ENCODE measurements around the gene CXCL1. TPM values are rescaled to one million over a fixed set of nuclear protein-coding genes. Genes with fewer than 3 reads are reported as not detected.

CXCL1 gene
- total RNA-seq, 4 donors from 2014 or later, result 0.93 TPM; not detected in 3

- Histone ChIP-seq H3K27ac (no peak overlapping the region), H3K27me3 (no peaks in the 10 kb centered on the region), H3K9me3 (no peaks in the 10 kb centered on the region), H3K4me3 (replicated peaks in 1 of 3) (no peak overlapping the region), H3K36me3 (no peaks in the 10 kb centered on the region), H3K4me1 (peaks cover 7 to 9% of the 10 kb centered on the region in 2 donors)
- intact Hi-C loops (cut with DNase I), result no loop called here
- no peak for DNase-seq
- TF ChIP-seq, protein P1, sequence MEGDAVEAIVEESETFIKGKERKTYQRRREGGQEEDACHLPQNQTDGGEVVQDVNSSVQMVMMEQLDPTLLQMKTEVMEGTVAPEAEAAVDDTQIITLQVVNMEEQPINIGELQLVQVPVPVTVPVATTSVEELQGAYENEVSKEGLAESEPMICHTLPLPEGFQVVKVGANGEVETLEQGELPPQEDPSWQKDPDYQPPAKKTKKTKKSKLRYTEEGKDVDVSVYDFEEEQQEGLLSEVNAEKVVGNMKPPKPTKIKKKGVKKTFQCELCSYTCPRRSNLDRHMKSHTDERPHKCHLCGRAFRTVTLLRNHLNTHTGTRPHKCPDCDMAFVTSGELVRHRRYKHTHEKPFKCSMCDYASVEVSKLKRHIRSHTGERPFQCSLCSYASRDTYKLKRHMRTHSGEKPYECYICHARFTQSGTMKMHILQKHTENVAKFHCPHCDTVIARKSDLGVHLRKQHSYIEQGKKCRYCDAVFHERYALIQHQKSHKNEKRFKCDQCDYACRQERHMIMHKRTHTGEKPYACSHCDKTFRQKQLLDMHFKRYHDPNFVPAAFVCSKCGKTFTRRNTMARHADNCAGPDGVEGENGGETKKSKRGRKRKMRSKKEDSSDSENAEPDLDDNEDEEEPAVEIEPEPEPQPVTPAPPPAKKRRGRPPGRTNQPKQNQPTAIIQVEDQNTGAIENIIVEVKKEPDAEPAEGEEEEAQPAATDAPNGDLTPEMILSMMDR (IDR thresholded peaks at IDR 0.05), result no peak
- no peak for TF ChIP-seq POLR2A (IDR thresholded peaks at IDR 0.05)
Measured at GRCh38 chr4:73856518-73856917, 12.7 kb upstream of the CXCL1 start.

DNA sequence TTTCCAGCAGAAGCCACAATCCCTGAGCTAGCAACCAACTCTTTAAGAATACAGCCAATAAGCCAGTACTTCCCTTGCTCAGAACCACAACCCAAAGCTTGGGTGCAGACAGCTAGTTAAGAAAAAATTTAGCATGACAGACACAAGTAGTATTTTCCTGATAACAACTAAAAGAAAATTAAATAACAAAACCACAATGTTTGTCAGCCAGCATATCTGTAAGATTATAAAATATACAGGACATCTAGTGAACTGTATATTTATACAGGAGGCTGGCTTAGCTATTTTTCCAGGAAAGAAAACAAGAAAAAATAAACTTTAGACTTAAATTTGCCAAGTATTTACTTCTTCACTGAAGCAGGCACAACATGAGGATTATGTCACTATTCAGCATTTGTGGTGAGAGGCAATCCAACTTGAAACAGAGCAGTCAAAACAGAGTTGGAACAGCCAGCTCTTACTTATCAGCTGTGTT is 9.5 kb upstream of the CXCL1 start:
- H3K27ac ChIP-seq, result peak overlapping the region in 1 of 3 donors; percentile 46
- TF ChIP-seq POLR2A (IDR thresholded peaks at IDR 0.05), result no peak
- TF ChIP-seq, protein P1 (IDR thresholded peaks at IDR 0.05), result no peak
- H3K4me3 ChIP-seq (replicated peaks in 1 of 3), result no peak overlapping the region
- intact Hi-C loops (cut with DNase I), result no loop called here
- H3K4me1 ChIP-seq, result peaks cover 7 to 9% of the 10 kb centered on the region in 2 donors
- H3K36me3 ChIP-seq, result no peaks in the 10 kb centered on the region
- H3K9me3 ChIP-seq, result no peaks in the 10 kb centered on the region
- H3K27me3 ChIP-seq, result no peaks in the 10 kb centered on the region
- DNase-seq, result no peak

- H3K27ac ChIP-seq, result no peak overlapping the region
- no peak overlapping the region for H3K4me3 ChIP-seq (replicated peaks in 1 of 3)
- TF ChIP-seq POLR2A (IDR thresholded peaks at IDR 0.05), result no peak
- TF ChIP-seq, protein P1 (IDR thresholded peaks at IDR 0.05), result no peak
Measured at GRCh38 chr4:73860181-73860580, 9.0 kb upstream of the CXCL1 start.

DNA sequence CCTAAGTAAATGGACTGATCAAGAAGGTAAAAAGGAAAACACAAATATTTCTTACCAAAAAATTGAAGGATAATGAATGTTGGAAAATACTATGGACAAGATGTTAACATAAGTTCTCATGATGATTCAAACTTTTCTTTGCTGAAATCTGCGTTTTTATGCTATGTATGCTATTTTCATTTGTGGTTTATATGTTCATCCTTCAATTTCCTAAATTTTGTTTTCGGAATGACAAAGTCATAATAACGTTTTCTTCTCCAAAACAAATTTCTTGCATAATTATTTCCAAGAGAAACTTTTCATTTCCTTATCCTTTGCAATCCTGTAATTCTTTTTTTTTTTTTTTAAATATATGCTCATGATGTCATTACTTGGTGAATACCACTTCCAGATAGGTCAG is 8.3 kb upstream of the CXCL1 start:
- Histone ChIP-seq H3K36me3 (no peaks in the 10 kb centered on the region), H3K4me1 (peaks cover 7 to 9% of the 10 kb centered on the region in 2 donors), H3K27me3 (no peaks in the 10 kb centered on the region), H3K27ac (no peak overlapping the region), H3K9me3 (no peaks in the 10 kb centered on the region), H3K4me3 (replicated peaks in 1 of 3) (no peak overlapping the region)
- DNase-seq, result no peak
- intact Hi-C loops (cut with DNase I), result no loop called here
- WGBS, 2 donors, result 84 to 85% methylated on average over 3 of the region's 3 CpGs
- TF ChIP-seq, protein P1 (IDR thresholded peaks at IDR 0.05), result no peak
- no peak for TF ChIP-seq POLR2A (IDR thresholded peaks at IDR 0.05)

More at GRCh38 chr4:73860181-73860580, 9.0 kb upstream of the CXCL1 start:
- intact Hi-C loops (cut with DNase I), result no loop called here
- no peak for DNase-seq
- H3K36me3 ChIP-seq, result no peaks in the 10 kb centered on the region
- H3K27me3 ChIP-seq, result no peaks in the 10 kb centered on the region
- H3K4me1 ChIP-seq, result peaks cover 7 to 9% of the 10 kb centered on the region in 2 donors
- no peaks in the 10 kb centered on the region for H3K9me3 ChIP-seq
- WGBS, 2 donors, result 67 to 69% methylated on average over 4 of the region's 4 CpGs

- no peaks in the 10 kb centered on the region for H3K36me3 ChIP-seq
- no peaks in the 10 kb centered on the region for H3K9me3 ChIP-seq
- H3K4me1 ChIP-seq, result peaks cover 7 to 9% of the 10 kb centered on the region in 2 donors
- TF ChIP-seq POLR2A (IDR thresholded peaks at IDR 0.05), result no peak
- TF ChIP-seq, protein P1 (IDR thresholded peaks at IDR 0.05), result no peak
- intact Hi-C loops (cut with DNase I), result no loop called here
- no peaks in the 10 kb centered on the region for H3K27me3 ChIP-seq
- H3K4me3 ChIP-seq (replicated peaks in 1 of 3), result no peak overlapping the region
- WGBS, 2 donors, result 96 to 98% methylated on average over 1 of the region's 1 CpG
- no peak for DNase-seq
- no peak overlapping the region for H3K27ac ChIP-seq
Measured at GRCh38 chr4:73862322-73862721, 6.9 kb upstream of the CXCL1 start.

All from thyroid gland (tissue), 4 donors.